C1 segment of cervical spinal cord (tissue), 14 donors: ENCODE data around the gene JMJD7.
A peak's percentile ranks its signal among the peaks of the same experiment; 100 is the strongest.

Experiments used
- DNase-seq, 14 donors: peaks; one replicate each; lab custom pipeline; 2025; lab: John Stamatoyannopoulos, UW

The JMJD7 gene

DNA sequence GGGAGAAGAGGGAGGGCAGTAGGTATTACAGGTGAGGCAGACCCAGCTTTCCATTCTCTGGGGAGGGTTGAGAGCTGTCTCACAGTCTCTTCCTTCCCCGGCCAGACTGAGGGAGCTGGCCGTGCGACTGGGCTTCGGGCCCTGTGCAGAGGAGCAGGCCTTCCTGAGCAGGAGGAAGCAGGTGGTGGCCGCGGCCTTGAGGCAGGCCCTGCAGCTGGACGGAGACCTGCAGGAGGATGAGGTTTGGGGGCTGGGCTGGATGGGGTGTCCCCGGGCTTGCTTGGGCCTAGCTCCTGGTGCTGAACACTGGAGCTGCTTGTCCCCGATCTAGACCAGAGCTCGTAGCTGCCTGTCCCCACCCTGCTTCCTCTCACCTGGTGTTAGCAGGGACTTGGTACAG lies 15.7 kb downstream of the JMJD7 start:
- no peak for DNase-seq

DNA sequence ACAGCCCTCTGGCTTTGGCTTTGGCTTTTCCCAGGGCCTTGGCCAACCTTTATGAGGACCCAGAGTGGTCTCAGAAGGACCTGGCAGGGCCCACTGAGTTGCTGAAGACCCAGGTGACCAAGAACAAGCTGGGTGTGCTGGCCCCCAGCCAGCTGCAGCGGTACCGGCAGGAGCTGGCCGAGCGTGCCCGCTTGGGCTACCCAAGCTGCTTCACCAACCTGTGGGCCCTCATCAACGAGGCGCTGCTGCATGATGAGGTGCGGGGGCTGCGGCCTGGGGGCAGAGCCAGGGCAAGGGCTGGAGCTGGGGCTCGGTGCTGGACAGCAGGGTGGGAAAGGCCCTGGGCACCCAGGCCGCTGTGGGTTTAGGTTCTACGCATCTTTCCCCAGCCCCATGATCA lies 16.9 kb downstream of the JMJD7 start:
- no peak for DNase-seq

DNA sequence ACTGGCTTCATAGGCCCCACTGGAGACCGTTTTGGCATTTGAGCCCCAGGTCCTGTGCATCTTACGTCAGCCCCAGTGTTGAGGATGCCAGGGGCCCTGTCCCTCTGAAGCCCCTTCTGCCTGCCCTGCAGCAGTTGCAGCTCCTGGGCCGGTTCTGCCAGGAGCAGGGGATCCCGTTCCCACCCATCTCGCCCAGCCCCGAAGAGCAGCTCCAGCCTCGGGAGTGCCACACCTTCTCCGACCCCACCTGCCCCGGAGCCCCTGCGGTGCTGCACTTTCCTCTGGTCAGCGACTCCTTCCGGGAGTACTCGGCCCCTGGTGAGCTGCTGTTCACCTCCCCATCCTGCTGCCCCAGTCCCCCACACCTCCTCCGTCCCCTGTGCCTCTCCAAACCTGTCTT lies 19.3 kb downstream of the JMJD7 start:
- no peak for DNase-seq

DNA sequence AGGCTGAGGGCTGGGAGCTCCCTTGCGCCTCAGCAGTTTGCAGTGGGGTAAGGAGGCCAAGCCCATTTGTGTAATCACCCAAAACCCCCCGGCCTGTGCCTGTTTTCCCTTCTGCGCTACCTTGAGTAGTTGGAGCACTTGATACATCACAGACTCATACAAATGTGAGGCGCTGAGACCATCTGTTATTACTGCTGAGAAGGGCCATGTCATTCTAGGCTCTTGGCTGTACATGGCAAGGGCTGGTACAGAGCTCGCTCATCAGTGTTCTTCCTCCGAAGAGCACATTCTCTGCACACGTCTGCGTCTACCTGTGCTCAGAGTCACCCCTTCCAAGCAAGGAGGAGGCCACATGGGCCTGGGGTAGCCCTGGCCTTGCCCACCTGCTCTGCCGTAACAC lies 20.1 kb downstream of the JMJD7 start:
- DNase-seq = peak in 2 of 14 donors; percentile 9 to 86

DNA sequence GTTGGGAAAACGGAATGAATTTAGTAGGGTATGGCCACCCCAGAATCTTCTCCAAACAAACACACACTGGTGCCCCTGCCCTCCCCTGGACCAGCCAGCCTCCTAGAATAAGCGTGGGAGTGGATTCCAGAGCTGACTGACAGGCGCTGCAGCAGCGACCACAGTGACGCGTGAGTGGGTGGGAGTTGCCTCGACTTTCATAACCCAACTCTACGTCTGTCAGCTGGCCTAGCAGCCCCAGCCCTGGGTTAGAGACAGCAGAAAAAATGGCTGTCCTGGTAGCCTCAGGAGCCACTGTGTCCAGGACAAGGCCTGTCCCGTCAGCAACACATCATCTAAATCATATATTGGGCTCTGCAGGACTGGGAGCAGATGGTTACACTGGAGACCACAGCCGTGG lies 20.7 kb downstream of the JMJD7 start:
- DNase-seq = no peak

DNA sequence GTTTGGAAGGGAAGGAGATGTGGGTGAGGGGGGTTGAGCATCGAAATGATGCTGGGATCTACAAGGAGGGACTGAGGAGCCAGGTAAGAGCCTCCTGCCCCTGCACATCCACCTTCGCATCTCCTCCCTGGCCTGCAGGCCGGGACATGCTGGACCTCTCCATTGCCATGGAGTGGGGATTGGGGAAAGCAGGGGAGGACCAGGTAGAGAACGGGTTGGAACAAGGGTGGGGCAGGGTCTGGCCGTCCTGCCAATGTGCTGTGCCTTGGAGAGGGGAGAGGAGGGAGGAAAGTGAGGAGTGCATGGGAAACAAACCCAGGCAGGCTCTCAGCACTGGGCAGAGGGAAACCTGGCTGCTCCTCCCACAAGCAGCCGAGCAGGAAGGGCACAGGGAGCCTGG lies 21.3 kb downstream of the JMJD7 start:
- DNase-seq = no peak

DNA sequence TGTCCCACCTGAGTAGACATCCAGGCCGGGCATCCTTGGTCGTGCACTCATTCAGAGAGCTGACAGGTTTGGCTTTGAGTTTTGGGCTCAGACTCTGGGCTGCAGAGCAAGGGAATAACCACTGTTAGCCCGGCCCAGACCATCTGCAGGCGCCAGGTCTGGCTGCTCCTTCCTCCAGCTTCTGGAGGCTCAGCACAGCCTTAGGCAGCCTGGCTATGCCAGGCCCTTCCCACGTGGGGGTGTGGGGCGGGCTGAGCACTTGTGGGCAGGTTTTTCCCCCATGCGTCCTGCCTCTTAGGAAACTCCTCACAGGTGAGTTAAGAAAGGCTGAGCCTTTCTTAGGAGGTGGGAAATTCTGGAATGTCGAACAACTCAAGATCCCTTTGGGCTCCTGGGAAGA lies 22.0 kb downstream of the JMJD7 start:
- peak in 1 of 14 donors; percentile 52 for DNase-seq

DNA sequence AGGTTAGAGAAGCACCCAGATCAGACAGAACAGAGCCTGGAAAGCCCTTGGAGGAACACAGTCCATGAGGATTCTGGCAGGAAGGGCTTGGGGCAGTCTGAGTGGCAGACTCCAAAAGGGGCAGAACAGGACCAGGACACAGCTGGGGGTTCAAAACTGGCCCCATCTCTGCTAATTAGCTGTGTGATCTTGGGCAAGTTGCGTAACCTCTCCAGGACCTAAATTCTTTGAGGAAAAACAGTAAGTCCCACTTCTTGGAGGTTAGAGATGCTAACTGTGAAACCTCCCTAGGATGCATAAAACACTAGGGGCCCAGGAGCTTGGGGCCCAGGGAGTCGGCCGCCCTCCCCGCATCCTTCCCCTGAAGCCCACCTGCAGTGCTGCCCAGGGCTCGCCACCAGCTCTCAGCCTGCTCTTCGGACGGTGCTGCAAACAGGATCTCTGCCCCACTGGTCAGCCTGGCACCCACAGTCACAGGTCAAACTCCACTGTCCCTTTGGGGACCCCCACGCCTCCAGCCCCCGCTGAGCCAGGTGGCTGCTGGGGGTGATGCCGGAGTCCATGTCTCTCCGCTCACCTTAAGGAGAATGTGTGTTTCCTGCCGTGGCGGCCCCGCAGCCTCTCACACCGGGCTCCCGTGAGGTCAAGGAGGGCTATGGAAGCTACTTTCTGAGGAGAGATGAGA lies 22.7 kb downstream of the JMJD7 start:
- DNase-seq = no peak

DNA sequence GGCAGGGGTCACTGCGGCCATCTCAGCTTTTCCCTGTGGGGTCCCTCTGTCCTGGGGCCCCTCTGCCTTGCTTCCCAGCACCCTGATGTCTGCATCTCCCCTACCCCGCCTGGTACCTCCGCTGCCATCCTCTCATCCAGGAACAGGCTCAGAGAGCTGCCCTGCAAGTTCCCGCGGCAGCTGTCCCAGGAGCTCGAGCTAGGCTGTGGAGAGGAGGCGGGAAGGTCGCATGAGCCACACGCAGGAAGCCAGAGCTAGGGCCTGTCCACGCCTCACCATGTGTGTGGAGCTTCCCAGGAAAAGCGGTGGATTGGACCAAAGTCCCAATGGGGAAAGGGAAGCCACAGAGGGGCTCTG lies 23.3 kb downstream of the JMJD7 start:
- peak in 1 of 14 donors; percentile 24 for DNase-seq

DNA sequence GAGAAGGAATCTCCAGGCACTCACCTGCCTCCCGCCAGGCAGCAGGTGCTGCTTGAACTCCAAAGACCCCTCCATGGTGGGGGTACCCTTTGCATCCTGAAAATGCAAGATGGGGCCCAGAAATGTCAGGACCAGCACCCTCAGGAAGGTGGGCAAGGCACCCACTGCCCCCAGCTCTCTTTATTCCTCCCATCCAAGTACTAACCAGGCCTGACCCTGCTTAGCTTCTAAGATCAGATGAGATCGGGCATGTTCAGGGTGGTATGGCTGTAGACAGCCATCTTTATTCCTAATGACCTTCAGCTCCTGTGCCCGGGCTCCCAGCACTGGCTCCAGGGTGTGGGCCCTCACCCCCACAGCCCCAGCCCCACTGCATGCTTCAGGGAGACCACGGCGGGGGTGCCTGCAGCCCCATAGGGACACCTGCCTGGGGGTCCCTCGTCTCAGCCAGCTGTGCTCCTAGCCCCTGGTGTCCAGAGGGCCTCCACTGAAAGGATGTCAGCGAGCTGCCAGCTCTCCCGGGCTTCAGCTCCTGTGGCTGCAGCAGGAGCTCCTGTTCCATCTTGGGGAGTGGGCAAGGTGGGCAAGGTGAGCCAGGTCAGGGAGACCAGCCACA lies 24.0 kb downstream of the JMJD7 start:
- no peak for DNase-seq

DNA sequence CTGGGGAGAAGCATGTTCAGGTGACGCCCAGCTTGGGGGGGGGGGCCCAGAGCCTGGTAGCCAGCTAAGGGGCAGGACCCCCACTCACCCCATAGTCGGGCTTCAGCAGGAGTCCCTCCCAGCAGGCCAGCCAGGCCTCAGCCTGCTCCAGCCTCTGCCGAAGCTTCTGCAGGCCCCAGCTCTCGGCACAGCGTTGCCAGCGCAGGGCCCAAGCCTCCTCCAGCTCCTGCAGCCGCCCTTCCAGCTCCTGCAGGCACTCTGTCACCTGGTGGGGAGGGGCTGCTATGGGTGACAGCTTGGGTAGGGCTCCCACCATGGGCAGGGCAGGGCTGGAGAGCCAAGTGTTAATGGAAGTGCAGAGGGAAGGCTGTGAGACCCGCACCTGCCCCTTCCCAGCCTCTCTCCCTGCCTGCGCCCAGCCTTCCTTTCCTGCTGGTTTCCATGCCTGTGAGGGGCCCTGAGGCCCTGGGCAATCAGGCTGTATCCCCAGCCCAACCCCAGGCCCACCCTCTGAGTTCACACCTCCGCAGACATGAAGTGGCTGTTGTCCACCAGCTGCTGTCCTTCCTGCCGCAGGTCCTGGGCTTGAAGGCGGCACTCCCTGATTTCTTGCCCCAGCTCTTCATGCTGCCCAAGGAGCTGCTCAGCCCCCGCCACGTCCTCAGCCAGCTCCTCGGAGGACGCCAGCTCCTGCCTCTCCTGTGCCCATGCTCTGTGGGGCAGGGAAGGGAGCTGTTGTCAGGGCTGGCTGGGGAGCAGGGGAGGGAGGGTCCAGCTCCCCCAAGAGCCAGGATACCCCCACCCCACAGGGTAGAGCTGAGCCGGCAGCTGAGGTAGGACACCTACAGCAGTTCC lies 25.1 kb downstream of the JMJD7 start:
- no peak for DNase-seq

DNA sequence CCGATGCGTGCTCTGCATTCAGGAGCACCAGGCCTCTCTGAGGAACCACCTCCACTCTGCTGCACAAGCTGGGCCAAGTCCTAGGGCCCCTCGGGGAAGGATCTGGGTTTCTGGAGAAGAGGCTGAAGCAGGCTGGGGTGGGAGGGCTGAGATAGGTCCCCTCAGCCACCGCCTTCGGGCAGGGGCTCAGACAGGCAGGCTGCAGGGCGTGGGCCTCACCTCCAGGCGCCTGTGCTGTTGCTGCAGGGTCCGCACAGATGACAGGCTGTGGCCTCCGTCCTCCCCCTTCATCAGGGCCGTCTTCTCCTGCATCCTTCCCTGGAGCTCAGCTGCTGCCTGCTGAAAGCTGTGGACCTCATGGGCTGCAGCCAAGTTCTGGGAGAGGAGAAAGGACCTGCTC lies 25.9 kb downstream of the JMJD7 start:
- DNase-seq = no peak

DNA sequence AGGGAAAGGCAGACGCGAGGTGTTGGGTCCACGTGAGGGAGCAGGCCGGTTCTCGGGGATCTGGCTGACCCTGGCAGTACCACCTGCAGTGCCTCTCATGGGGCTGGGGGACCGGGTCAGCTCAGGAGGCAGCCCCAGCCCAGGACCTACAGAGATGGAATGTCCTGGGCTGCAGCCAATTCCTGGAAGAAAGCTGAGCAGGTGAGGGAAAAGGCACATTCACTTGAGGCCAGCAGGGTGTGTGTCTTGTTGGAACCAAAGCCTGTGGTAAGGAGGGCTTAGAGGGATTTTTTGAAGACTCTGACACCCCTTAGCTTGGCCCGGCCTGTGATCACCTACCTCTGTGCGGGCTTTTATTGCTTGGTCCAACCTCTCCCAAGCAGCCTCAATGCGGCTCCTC lies 26.6 kb downstream of the JMJD7 start:
- DNase-seq = no peak

DNA sequence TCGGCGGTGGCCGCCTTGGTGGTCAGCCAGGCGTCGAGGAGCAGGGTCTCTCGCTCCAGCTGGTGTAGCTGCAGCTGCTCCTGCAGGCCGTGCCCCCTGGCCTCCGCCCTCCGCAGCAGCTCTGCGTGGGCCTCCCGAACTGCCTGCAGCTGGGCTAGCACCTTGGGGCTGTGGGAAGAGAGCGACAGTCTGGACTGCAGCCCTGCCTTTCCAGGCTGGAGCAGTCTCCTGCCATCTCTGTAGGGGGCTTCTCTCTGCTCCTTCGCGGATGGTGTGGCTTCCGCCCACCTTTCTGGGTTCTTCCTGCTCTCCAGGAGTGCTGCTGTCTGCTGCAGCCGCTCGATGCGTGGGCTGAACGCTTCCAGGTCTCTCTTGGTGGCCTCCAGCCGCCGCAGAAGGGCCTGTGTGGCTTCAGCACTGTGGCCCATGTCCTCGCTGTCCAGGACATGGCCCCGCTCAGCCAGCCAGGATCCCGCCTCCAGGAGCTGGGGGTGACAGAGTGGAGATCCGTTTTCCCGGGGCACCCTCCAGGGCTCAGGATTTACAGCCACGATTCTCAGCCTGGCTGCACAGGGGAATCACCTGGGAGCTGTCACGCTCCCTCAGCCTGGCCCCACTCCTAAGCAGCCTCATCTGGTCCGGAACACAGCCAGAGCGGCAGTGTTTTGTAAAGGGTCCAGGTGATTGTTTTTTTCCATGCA lies 27.5 kb downstream of the JMJD7 start:
- DNase-seq = no peak

DNA sequence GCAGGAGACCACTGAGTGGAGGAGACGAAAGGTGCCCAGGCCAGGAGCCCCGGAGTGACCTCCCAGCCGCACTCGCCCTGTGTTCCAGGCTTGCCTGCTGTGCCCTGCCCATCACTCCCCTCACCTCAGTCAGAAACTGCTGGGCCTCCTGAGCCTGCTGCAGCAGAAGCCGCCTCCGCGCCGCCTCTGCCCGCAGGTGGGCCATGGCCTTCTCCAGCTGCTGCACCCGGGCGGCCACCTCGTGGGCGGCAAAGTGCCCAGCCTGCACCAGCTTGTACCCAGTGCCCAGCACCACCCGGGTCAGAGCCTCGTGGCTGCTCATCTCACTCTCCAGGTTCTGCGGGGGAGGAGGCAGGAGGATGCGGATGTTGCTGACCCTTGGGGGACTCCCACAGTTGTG lies 28.4 kb downstream of the JMJD7 start:
- no peak for DNase-seq

DNA sequence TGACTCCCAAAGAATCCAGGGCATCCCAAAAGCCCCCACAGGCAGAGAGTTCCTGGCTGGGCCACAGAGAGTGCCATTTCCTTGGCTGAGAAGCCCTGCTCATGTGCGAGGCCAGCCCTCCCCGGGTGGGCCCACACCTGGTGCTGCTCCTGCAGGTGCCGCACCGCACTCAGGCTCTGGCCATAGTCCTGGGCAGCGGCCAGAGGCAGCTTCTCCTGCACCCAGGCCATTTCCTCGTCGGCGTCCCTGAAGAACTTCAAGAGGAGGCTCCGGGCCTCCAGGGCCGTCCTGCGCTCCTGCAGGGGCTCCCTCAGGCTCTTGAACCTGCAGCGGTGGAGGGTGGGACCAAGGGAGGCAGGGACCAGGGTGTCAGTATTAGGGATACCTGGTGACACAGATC lies 28.8 kb downstream of the JMJD7 start:
- DNase-seq = no peak

DNA sequence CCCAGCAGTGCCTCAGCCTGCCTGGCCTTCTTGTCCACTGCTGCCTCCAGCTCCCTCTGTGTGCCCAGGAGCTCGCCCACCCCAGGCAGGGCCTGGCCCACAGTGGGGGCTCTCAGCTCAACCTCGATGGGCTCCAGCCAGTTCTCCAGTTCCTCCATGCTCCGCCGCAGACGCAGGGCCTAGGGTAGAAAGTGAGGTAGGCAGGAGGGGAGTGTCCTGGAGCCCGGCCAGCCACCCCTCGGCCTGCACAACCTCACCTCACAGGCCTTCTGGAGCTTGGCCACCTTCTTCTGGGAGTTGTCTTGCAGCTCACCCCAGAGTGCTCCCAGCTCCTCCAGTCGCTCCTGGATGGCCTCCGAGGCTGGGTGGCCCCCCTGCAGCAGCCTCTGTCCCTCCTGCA lies 29.4 kb downstream of the JMJD7 start:
- no peak for DNase-seq

DNA sequence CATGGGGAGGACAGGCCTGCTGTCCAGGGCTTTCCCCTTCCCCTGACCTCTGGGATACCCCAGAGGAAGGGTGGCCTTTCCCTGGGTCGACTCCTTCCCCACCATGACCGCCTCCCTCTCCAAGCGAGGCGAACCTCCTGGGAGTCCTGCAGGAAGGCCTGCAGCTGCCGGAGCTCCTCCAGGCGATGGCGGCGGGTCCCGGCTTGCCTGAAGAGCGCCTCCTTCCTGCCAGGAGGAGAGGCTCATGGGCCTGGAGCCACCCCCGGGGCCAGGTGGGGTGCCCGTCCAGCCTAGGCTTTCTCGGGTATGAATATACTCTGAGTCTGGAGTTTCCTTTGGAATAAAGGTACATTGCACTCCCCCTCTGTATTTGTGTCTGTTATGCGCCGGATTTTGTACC lies 30.9 kb downstream of the JMJD7 start:
- no peak for DNase-seq

DNA sequence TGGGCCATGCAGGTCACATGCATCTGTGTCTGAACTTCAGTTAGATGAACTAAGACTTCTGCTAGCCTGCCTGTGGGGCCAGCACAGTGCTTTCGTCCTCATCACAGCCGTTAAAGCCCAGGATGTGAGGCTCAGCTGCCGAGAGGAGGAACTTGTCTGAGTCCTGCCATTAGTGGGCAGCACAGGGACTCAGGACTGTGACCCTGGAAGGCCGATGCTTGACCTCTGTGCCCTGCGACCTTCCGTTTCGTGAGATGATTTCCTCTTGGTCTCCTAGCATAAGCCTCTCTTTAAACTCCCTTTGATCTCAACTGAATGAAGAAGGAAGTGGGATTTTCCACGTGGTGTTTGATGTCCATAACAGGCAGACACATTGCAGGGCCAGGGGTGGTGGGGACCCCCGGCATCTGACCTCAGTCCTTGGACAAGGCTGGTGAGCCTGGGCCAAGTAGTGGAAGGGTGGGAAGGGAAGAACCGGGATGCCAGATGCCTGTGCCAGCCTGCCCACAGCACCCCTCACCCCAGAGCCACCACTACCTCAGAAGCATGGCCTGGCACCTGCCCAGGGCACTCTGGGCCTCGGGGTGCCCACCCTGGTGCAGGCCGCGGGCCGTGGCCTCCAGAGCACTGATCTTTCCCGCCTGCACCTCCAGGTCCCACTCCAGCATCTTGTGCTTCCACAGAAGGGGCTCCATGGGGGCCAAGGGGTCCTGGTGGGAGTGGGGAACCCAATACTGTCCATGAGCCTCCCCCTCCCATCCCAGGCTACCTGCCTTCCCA lies 32.3 kb downstream of the JMJD7 start:
- no peak for DNase-seq

DNA sequence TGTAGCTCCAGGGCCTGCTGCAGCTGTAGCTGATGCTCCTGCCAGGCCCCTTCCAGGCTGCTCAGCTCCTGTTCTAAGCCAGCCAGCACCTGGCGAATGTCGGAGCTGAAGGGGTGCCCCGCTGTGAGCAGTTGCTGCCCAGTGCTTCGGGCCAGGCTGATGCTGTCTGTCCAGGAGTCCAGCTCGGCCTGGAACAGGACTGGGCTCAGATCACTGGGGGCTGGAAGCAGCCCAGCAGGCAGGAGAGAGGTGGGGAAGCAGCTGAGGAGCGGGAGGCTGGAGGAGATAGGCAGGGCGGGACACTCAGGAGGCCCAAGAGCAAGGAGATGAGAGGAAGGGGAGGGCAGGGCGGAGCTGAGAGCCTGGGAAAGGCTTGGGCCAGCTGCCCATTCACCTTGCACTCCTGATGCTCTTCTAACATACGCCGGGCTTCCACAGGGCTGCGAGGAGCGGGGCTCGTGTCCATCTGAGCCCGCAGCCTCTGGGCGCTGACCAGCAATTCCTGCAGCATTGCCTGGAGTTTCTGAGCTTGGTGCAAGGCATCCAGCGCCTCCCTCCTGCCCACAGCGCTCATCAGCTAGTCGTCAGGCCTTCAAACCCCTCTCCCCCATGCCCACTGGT lies 34.0 kb downstream of the JMJD7 start:
- peak in 1 of 14 donors; percentile 54 for DNase-seq

DNA sequence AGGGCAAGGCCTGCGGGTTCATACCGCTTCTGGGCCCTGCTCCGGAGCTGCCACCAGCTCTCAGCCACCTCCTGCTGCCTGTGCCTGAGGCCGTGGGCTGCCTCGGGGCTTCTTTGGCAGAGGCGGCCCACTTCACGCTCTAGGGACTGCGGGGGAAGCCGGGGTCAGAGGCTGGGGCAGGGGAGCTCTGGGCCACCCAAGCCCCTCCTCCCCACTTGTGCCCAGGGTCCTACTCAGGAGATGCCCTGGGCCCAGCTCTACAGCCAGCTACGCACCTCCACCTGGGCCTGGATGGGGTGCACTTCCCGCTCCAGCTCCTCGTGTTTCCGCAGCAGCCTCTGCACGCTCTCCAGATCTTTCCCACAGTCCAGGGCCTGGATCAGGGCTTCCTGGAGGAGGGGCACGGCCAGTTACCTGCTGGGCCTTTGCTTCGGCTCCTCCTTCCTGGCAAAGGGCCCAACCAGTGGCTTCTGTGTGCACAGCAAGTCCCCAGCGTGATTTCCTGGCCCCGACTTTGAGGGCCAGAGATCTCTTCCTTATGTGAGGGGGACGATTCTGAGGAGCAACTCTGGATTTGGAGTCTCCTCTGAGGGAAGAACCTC lies 34.7 kb downstream of the JMJD7 start:
- DNase-seq = peak in 1 of 14 donors; percentile 25
